ENCODE measurements around the gene NR2F1-AS1.

DNA sequence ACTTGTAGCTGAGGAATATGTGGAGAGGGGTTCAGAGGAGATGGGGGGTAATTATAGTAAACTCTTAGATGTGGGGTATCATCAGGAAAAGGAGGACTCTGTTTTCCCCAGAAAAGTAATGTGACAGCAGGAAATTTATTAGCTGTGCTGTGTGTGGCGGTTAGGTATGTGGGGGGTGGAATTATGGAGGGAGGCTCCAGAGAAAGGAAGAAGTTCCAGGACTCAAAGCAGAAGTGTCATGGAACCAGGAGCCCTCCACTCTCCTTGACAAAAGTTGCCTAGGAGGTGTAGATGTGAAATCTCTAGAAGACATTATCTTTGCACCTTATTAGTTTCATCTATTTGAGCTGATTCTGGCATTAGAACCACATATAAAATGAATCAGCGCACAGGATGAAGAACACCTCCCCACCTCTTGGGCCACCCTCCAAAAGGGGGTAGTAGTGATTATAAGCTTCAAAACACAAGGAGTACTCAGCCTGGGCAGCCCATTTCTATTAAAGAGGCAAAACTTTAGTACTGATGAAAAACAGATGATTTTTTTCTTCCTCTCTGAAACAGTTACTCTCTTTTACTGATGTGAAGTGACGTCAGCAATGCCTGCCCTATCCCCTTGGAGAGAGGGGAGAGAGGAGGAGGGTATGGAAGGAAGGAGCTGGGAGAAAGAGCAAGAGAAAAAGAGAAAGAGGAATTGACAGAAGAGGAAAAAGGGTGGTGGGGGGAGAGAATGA, 20.2 kb upstream of the NR2F1-AS1 start:
- TF ChIP-seq POLR2AphosphoS5 (IDR thresholded peaks at IDR 0.05; ENCODE audit: low read depth, low read length) (no peak), TAF1 (IDR thresholded peaks at IDR 0.05; ENCODE audit: borderline replicate concordance, insufficient read depth, low read length) (no peak), FOXP2 (optimal IDR thresholded peaks at IDR 0.05; ENCODE audit: borderline replicate concordance, extremely low read depth, extremely low read length, insufficient read depth) (no peak)
- TF ChIP-seq, protein P1, sequence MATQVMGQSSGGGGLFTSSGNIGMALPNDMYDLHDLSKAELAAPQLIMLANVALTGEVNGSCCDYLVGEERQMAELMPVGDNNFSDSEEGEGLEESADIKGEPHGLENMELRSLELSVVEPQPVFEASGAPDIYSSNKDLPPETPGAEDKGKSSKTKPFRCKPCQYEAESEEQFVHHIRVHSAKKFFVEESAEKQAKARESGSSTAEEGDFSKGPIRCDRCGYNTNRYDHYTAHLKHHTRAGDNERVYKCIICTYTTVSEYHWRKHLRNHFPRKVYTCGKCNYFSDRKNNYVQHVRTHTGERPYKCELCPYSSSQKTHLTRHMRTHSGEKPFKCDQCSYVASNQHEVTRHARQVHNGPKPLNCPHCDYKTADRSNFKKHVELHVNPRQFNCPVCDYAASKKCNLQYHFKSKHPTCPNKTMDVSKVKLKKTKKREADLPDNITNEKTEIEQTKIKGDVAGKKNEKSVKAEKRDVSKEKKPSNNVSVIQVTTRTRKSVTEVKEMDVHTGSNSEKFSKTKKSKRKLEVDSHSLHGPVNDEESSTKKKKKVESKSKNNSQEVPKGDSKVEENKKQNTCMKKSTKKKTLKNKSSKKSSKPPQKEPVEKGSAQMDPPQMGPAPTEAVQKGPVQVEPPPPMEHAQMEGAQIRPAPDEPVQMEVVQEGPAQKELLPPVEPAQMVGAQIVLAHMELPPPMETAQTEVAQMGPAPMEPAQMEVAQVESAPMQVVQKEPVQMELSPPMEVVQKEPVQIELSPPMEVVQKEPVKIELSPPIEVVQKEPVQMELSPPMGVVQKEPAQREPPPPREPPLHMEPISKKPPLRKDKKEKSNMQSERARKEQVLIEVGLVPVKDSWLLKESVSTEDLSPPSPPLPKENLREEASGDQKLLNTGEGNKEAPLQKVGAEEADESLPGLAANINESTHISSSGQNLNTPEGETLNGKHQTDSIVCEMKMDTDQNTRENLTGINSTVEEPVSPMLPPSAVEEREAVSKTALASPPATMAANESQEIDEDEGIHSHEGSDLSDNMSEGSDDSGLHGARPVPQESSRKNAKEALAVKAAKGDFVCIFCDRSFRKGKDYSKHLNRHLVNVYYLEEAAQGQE (IDR thresholded peaks at IDR 0.05; ENCODE audit: insufficient read depth in 1 of 2, low read depth in 2 of 2, low read length in 2 of 2) = no peak
